Measurements from ENCODE around the gene TNC.

The TNC gene

DNA sequence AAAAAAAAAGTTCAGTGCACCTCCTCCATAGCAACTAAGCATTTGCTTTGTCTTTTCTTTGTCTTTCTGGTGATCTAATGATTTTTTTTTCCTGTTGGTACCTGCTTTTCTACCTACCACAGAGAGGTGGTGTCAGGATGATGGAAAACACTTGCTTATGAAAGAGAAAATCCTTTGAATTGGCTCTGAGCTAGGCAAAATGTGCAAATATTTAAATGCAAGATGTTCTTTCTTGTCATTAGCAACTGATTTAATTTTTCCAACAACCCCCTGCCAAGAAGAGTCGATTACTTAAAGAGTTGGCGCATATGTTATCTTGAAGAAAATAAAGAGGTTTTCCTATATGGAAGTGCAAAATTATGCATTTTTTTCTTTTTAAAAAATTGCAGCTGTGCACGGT, 37.7 kb downstream of the TNC start:
- Histone ChIP-seq H3K27me3 (ENCODE audit: control insufficient read depth, insufficient read depth, low read length) (no peaks in the 10 kb centered on the region), H3K4me2 (ENCODE audit: low read length) (no peak overlapping the region), H3K9me3 (ENCODE audit: control insufficient read depth, low read length) (no peaks in the 10 kb centered on the region), H2AFZ (no peak overlapping the region), H3K27ac (no peak overlapping the region), H3K79me2 (no peaks in the 10 kb centered on the region), H3K4me3 (ENCODE audit: low read depth, low read length) (no peak overlapping the region), H3K9ac (no peak overlapping the region), H3K36me3 (ENCODE audit: control insufficient read depth, insufficient read depth, low read length) (no peaks in the 10 kb centered on the region), H3K4me1 (no peaks in the 10 kb centered on the region)
- TF ChIP-seq, protein P1, sequence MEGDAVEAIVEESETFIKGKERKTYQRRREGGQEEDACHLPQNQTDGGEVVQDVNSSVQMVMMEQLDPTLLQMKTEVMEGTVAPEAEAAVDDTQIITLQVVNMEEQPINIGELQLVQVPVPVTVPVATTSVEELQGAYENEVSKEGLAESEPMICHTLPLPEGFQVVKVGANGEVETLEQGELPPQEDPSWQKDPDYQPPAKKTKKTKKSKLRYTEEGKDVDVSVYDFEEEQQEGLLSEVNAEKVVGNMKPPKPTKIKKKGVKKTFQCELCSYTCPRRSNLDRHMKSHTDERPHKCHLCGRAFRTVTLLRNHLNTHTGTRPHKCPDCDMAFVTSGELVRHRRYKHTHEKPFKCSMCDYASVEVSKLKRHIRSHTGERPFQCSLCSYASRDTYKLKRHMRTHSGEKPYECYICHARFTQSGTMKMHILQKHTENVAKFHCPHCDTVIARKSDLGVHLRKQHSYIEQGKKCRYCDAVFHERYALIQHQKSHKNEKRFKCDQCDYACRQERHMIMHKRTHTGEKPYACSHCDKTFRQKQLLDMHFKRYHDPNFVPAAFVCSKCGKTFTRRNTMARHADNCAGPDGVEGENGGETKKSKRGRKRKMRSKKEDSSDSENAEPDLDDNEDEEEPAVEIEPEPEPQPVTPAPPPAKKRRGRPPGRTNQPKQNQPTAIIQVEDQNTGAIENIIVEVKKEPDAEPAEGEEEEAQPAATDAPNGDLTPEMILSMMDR (IDR thresholded peaks at IDR 0.05), result no peak

DNA sequence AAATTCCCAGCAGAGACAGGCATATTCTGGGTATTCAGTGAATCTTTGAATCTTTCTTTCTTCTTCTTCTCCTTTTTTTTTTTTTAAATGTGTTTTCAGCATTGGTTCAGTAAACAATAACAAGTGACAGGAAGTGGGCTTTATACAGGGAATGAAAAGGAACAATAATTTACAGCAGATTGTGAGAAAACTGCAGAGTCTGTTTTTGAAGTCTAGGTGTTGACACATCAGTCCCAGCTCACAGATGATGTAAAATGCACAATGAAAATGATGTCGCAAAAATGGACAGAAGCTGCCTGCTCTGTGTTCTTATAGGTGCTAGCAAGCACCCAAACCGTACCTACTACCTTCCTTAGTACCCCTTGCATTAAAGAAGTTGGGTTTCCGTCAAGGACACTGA, 38.8 kb downstream of the TNC start:
- Histone ChIP-seq H3K36me3 (ENCODE audit: control insufficient read depth, insufficient read depth, low read length) (no peaks in the 10 kb centered on the region), H3K4me1 (no peaks in the 10 kb centered on the region)
- TF ChIP-seq, protein P1 (IDR thresholded peaks at IDR 0.05), result no peak

DNA sequence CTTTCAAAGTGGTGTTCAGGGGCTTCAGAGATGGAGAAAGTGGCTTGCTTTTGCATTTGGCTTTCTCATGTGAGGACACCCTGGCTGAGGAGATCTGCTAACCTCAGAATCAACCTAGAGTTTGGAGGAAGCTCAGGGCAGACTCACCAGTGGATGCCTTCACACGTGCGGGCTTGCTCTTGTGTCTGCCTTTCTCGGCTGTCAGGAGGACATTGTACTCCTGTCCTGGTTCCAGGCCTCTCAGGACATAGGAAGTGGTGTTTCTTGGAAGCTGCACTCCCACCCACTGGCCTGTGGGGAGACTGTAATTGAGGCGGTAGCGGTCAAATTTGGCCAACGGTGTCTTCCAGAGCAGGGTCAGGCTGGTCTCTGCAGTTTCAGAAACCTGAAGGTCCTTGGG, 44.5 kb downstream of the TNC start:
- no peak overlapping the region for H2AFZ ChIP-seq
- H3K4me2 ChIP-seq (ENCODE audit: low read length), result no peak overlapping the region
- H3K79me2 ChIP-seq, result no peaks in the 10 kb centered on the region
- H3K36me3 ChIP-seq (ENCODE audit: control insufficient read depth, insufficient read depth, low read length), result no peaks in the 10 kb centered on the region
- H3K4me3 ChIP-seq (ENCODE audit: low read depth, low read length), result no peak overlapping the region
- TF ChIP-seq, protein P1 (IDR thresholded peaks at IDR 0.05), result no peak
- no peaks in the 10 kb centered on the region for H3K27me3 ChIP-seq (ENCODE audit: control insufficient read depth, insufficient read depth, low read length)
- no peaks in the 10 kb centered on the region for H3K4me1 ChIP-seq
- H3K9me3 ChIP-seq (ENCODE audit: control insufficient read depth, low read length), result no peaks in the 10 kb centered on the region
- H3K27ac ChIP-seq, result no peak overlapping the region
- H3K9ac ChIP-seq, result no peak overlapping the region

More for the DNA sequence above, 38.8 kb downstream of the TNC start:
- H2AFZ ChIP-seq, result no peak overlapping the region
- no peaks in the 10 kb centered on the region for H3K79me2 ChIP-seq
- no peaks in the 10 kb centered on the region for H3K9me3 ChIP-seq (ENCODE audit: control insufficient read depth, low read length)
- no peak overlapping the region for H3K4me3 ChIP-seq (ENCODE audit: low read depth, low read length)
- H3K4me2 ChIP-seq (ENCODE audit: low read length), result no peak overlapping the region
- no peaks in the 10 kb centered on the region for H3K27me3 ChIP-seq (ENCODE audit: control insufficient read depth, insufficient read depth, low read length)
- no peak overlapping the region for H3K9ac ChIP-seq
- H3K27ac ChIP-seq, result no peak overlapping the region

DNA sequence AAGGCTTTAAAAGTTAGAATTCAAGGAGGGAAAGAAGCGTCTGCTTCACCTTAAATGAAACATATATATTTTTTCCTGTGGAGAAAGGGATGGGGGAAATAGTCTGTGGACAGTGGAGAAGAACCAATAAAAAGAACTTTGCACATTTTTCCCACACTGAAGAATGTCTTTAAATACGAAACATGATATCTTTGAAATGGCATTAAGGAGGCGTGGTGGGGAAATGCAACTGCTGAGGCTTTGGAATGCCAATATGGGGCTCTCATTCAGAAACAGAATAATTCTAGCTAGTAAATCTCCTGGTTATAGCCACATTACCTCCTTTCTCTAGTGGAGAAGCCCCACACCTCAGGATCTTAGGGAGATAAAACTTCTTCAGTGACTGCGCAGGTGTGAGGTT, 46.8 kb downstream of the TNC start:
- no peak overlapping the region for H3K4me2 ChIP-seq (ENCODE audit: low read length)
- no peak overlapping the region for H3K4me3 ChIP-seq (ENCODE audit: low read depth, low read length)
- no peak overlapping the region for H3K27ac ChIP-seq
- no peak overlapping the region for H3K9ac ChIP-seq
- H3K79me2 ChIP-seq, result no peaks in the 10 kb centered on the region
- H3K27me3 ChIP-seq (ENCODE audit: control insufficient read depth, insufficient read depth, low read length), result no peaks in the 10 kb centered on the region
- TF ChIP-seq, protein P1 (IDR thresholded peaks at IDR 0.05), result no peak
- H2AFZ ChIP-seq, result no peak overlapping the region
- no peaks in the 10 kb centered on the region for H3K4me1 ChIP-seq
- H3K36me3 ChIP-seq (ENCODE audit: control insufficient read depth, insufficient read depth, low read length), result no peaks in the 10 kb centered on the region
- H3K9me3 ChIP-seq (ENCODE audit: control insufficient read depth, low read length), result no peaks in the 10 kb centered on the region

DNA sequence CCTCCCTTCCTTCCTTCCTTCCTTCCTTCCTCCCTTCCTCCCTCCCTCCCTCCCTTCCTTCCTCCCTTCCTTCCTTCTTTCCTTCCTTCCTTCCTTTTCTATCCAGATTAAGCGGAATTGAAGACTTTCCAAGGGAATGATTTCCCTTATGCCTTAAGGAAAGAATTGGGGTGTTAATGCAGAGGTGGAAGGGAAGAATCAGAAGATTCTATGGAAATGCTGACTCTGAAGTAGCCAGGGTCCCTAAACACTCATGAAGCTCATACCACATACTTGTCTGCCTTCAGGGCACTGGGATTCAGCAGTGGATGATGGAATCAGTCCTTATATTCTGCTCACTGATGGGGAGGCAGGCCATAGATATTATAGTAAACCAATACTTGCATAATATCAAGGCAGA, 48.2 kb downstream of the TNC start:
- Histone ChIP-seq H3K4me3 (ENCODE audit: low read depth, low read length) (no peak overlapping the region), H3K9me3 (ENCODE audit: control insufficient read depth, low read length) (no peaks in the 10 kb centered on the region), H3K36me3 (ENCODE audit: control insufficient read depth, insufficient read depth, low read length) (no peaks in the 10 kb centered on the region), H3K4me1 (no peaks in the 10 kb centered on the region), H3K4me2 (ENCODE audit: low read length) (no peak overlapping the region), H3K27ac (no peak overlapping the region), H3K9ac (no peak overlapping the region), H3K79me2 (no peaks in the 10 kb centered on the region), H2AFZ (no peak overlapping the region), H3K27me3 (ENCODE audit: control insufficient read depth, insufficient read depth, low read length) (no peaks in the 10 kb centered on the region)
- TF ChIP-seq, protein P1 (IDR thresholded peaks at IDR 0.05), result no peak

All from parathyroid adenoma (tissue), 2 donors.